GM12872 (cell line): ENCODE data around the gene ACOXL.

ENCODE experiments used
- TF ChIP-seq, protein P1 (sequence below): IDR thresholded peaks from 3 replicates; pipeline ENCODE4 v1.5.1; 2011; ENCODE audit warnings: low read depth, mild to moderate bottlenecking, low read length, moderate library complexity; ENCODE audit not compliant: insufficient read depth

Gene ACOXL

DNA sequence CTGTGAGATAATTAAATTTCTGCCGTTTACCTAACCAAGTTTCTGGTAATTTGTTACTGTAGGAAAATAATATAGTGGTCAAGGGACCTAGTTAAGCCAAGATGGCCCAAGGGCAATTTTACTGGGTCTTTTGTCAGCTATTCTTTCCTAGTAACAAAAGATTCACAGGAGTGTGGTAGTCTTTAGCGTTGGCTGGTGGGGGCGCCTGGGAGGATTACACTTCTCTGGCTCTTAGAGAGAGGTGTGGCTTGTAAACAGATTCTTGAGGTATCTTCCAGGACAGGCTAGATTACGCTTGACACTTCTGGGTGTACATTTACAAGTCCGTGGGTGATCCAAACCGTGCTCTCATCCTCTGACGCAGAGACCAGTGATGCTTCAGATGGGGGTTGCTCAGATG is 3.3 kb upstream of the ACOXL start:
- TF ChIP-seq, protein P1, sequence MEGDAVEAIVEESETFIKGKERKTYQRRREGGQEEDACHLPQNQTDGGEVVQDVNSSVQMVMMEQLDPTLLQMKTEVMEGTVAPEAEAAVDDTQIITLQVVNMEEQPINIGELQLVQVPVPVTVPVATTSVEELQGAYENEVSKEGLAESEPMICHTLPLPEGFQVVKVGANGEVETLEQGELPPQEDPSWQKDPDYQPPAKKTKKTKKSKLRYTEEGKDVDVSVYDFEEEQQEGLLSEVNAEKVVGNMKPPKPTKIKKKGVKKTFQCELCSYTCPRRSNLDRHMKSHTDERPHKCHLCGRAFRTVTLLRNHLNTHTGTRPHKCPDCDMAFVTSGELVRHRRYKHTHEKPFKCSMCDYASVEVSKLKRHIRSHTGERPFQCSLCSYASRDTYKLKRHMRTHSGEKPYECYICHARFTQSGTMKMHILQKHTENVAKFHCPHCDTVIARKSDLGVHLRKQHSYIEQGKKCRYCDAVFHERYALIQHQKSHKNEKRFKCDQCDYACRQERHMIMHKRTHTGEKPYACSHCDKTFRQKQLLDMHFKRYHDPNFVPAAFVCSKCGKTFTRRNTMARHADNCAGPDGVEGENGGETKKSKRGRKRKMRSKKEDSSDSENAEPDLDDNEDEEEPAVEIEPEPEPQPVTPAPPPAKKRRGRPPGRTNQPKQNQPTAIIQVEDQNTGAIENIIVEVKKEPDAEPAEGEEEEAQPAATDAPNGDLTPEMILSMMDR, result no peak

DNA sequence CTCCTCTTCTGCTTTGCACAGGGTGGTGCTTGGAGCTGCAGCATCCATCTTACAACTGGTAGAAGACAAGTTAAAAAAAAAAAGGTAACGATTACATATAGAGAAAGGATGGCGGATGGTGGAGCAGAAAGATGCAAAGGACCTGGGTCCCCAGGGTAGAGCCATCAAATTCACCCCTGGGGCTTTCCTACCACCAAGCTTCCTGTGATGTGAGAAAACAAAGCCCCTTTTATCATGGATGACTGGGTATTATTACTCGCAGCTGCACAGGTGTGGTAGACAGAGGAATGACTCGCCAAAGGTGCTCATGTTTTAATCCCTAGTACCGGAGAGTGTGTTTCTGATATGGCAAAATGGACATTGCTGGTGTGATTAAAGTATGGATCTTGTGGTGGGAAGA is 1.3 kb upstream of the ACOXL start:
- TF ChIP-seq, protein P1, result no peak

DNA sequence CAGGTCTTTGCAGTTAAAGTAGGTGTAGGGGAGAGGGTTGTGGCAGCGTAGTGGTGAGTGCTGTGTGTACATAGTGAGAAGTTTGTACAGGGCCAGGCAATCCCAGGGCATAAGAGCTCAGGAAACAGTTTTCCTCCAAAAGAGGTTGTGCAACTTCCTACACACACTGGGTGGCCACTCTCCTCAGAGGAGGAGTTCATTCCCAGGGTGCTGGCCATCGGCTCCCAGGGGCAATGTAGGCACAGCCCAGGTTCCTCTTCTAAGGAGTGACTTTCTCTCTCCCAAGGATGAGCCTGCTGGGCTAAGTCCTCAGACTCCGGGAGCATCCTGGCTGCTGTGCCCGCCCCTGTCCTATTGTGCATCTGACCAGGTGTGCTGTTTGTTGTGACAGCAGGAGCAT is 3.0 kb downstream of the ACOXL start:
- TF ChIP-seq, protein P1, result no peak

DNA sequence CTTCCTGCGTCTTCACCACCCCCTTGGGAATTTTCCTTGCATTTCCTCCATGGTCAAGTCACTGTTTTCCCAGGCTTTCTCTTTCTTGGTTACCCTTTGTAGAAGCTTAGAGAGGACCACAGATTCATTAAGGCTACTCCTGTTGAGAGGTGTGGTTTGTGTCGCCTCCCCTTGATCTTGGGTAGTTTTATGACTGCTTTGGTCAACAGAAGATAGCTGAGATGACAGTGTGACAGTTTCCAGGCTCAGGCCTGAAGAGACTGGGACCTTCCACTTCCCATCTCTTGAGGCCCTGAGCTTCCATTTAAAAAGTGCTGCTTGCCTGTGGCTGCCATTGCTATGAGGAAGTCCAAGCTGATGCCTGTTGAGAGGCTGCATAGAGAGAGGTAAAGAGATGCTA is 5.4 kb downstream of the ACOXL start:
- TF ChIP-seq, protein P1, result no peak

DNA sequence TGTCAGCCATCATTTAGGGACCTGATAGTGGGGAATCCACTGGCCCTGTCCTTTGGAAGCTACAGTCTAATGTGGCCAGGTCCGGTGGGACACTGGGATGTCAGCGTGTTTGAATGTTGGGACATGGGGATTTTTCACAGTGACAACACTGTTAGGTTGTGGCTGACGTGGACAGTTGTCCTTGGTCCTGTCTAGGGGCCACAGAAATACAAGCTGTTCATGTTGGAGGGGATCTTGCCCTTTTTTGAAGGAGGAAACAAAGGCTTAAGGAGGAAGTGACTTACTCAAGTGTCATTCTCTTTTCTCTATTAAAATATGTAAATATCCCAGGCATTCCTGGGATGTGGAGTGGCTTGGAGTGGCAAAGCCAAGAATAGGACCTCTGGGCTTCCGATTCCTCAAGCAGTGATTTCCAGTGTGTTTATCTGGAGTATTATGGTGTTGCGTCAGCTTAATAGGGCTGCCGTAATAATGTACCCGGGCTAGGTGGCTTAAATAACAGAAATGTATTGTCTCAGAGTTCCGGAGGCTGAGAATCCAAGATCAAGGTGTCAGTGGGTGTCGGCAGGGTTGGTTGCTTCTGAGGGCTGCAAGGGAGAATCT is 8.5 kb downstream of the ACOXL start:
- TF ChIP-seq, protein P1, result no peak

DNA sequence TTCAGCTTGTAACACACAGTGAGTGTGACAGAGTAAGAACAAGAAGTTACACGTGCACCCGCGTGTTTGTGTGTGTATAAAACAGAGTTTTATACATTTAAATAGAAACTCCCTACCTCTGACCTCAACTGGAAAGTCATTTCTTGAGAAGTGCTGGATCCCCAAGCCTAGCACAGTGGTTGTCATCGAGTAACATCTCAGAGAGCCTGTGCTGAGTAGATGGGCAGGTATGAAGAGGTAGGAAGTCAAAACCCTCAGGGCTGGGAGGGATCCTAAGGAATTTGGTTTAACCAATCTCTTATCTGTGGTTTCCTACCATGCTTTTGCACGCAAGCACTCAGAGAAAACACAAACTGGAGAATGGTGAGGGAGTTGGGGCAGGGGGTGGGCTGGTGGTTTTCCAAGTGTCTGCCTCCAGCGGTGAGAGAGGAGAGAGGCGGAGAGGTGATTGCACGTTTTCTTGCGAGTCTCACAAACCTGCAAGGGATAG is 9.2 kb downstream of the ACOXL start:
- TF ChIP-seq, protein P1, result no peak

DNA sequence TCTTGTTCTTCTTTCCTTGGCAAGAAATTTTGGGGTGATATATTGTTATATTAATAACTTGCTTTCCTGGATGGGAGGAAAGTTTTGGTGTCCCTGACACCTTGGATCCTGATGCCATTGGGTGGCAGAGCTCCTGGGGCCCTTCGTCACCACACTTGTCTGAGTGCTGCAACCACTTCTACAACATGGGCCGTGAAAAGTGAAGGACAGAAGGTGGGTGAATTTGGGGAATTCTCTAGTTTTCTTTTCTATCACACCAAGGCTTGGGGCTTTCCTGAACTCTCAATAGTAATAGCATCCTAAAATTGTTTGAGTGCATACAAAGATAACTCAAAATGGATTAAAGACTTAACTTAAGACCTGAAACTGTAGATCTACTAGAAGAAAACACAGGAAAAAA is 10.0 kb downstream of the ACOXL start:
- TF ChIP-seq, protein P1, result no peak
